Endothelial cell of umbilical vein (primary cell): ENCODE data around the gene ANK2. TPM values are rescaled to one million over a fixed set of nuclear protein-coding genes. Genes with fewer than 3 reads are reported as not detected.

Experiments used
- BruUV-seq: library from RNA; stranded (reverse); fragments of 400-500 nt; replicated peaks from 2 replicates; lab custom pipeline; 2021; lab: Mats Ljungman, UMichigan
- CTCF ChIA-PET: fragments of 300-600, 350-600 bp; sonication (Branson Sonifier 250); formaldehyde crosslinking; loops from one replicate; lab custom pipeline; 2021; ENCODE audit warnings: antibody characterized with exemption, inconsistent platforms; lab: Charles Lee
- POLR2A ChIA-PET: fragments of 300-600, 350-600 bp; sonication (Branson Sonifier 250); formaldehyde crosslinking; loops from one replicate; lab custom pipeline; 2021; ENCODE audit warnings: antibody characterized with exemption, inconsistent platforms; lab: Charles Lee
- DNase-seq: peaks from one replicate; pipeline ENCODE4 v3.0.0-alpha.2; 2011; ENCODE audit warnings: low read depth, low spot score
- FAIRE-seq: peaks from 2 replicates; lab custom pipeline; 2011; peaks lifted over from hg19 to GRCh38; lab: Jason Lieb, UNC
- H2AFZ ChIP-seq: 2 replicates; pipeline ENCODE4 v1.6.0; 2012; ENCODE audit warnings: low read depth, low read length, control low read depth, inconsistent platforms
- H3K27ac ChIP-seq: 2 replicates; pipeline ENCODE4 v1.5.1; 2011; ENCODE audit warnings: low read depth, mild to moderate bottlenecking, control low read depth, low read length, moderate library complexity; ENCODE audit not compliant: insufficient read depth
- H3K27me3 ChIP-seq, 2 experiments: 2 replicates each; pipeline versions ENCODE4 v1.6.0 to v1.6.1; 2011; ENCODE audit warnings: low read length in 2 of 2, mixed read lengths in 1 of 2; ENCODE audit not compliant: control insufficient read depth in 2 of 2, insufficient read depth in 2 of 2
- H3K36me3 ChIP-seq, 2 experiments: 2 replicates in 1 of 2; 3 replicates in 1 of 2; pipeline ENCODE4 v1.5.1; 2011; ENCODE audit warnings: low read length in 2 of 2, mild to moderate bottlenecking in 1 of 2, moderate library complexity in 1 of 2; ENCODE audit not compliant: control insufficient read depth in 2 of 2, insufficient read depth in 2 of 2; ENCODE audit errors: extremely low read depth in 1 of 2
- H3K4me1 ChIP-seq: 3 replicates; pipeline ENCODE4 v1.5.1; 2011; ENCODE audit warnings: mild to moderate bottlenecking, low read length; ENCODE audit not compliant: control insufficient read depth, insufficient read depth; ENCODE audit errors: extremely low read depth
- H3K4me2 ChIP-seq: 2 replicates; pipeline ENCODE4 v1.6.1; 2011; ENCODE audit warnings: low read length, control low read depth, mixed read lengths; ENCODE audit not compliant: insufficient read depth
- H3K4me3 ChIP-seq, 3 experiments: fragments of 200-600 bp in 1 of 3; sonication (generic), shearing (Covaris generic) in 1 of 3; replicated peaks in 1 of 3; 2 replicates each; pipeline ENCODE4 v1.5.1; 2011 to 2016; ENCODE audit warnings: control low read depth in 3 of 3, low read length in 3 of 3, mild to moderate bottlenecking in 2 of 3, inconsistent platforms in 1 of 3, low read depth in 1 of 3, moderate library complexity in 1 of 3; ENCODE audit not compliant: insufficient read depth in 1 of 3
- H3K79me2 ChIP-seq: 2 replicates; pipeline ENCODE4 v1.6.0; 2012; ENCODE audit warnings: low read length, inconsistent platforms; ENCODE audit not compliant: control insufficient read depth, insufficient read depth
- H3K9ac ChIP-seq: replicated peaks from 2 replicates; pipeline ENCODE3; 2011; ENCODE audit warnings: low read length, control low read depth; ENCODE audit not compliant: insufficient read depth; ENCODE audit errors: extremely low read depth
- H3K9me1 ChIP-seq: replicated peaks from 3 replicates; pipeline ENCODE4 v1.6.0; 2011; ENCODE audit warnings: mild to moderate bottlenecking, low read length; ENCODE audit not compliant: control insufficient read depth, insufficient read depth; ENCODE audit errors: extremely low read depth
- H3K9me3 ChIP-seq: replicated peaks from 2 replicates; pipeline ENCODE4 v1.5.1; 2012; ENCODE audit warnings: low read length, inconsistent platforms; ENCODE audit not compliant: control insufficient read depth, insufficient read depth
- H4K20me1 ChIP-seq: replicated peaks from 2 replicates; pipeline ENCODE3; 2011; ENCODE audit warnings: mild to moderate bottlenecking, low read length; ENCODE audit not compliant: control insufficient read depth, insufficient read depth; ENCODE audit errors: extremely low read depth
- EZH2 ChIP-seq: IDR thresholded peaks from 2 replicates; pipeline ENCODE4 v1.6.1; 2012; ENCODE audit warnings: borderline replicate concordance, low read depth, mild to moderate bottlenecking, moderate library complexity, low read length, inconsistent platforms; ENCODE audit not compliant: severe bottlenecking
- FOS ChIP-seq: IDR thresholded peaks from 2 replicates; pipeline ENCODE4 v1.6.1; 2011; ENCODE audit warnings: mild to moderate bottlenecking, low read length, moderate library complexity, borderline replicate concordance; ENCODE audit not compliant: insufficient read depth
- GATA2 ChIP-seq: IDR thresholded peaks from 2 replicates; pipeline ENCODE4 v1.7.0; 2011; ENCODE audit warnings: low read depth, mild to moderate bottlenecking, moderate library complexity, mixed read lengths, low read length; ENCODE audit not compliant: insufficient read length, insufficient read depth
- JUN ChIP-seq: IDR thresholded peaks from 2 replicates; pipeline ENCODE4 v1.6.1; 2011; ENCODE audit warnings: borderline replicate concordance, low read depth; ENCODE audit not compliant: insufficient read length, insufficient read depth
- MYC ChIP-seq: IDR thresholded peaks from one replicate; pipeline ENCODE4 v1.6.1; 2011; ENCODE audit warnings: mild to moderate bottlenecking, low read depth, low read length
- POLR2A ChIP-seq: IDR thresholded peaks from 2 replicates; pipeline ENCODE4 v1.6.1; 2012; ENCODE audit warnings: low read depth, mild to moderate bottlenecking, control low read depth, low read length
- POLR2AphosphoS5 ChIP-seq: IDR thresholded peaks from 2 replicates; pipeline ENCODE4 v1.6.1; 2012; ENCODE audit warnings: low read depth, mild to moderate bottlenecking, control low read depth, low read length, moderate library complexity; ENCODE audit not compliant: insufficient read depth
- dilution Hi-C: fragments of 300-500 bp; cut with MboI; formaldehyde crosslinking; loops from one replicate; pipeline ENCODE4 v1.15.0; 2019; ENCODE audit warnings: low sequenced_read_pairs; ENCODE audit not compliant: extremely low pct_ligation_motif_present
- intact Hi-C: fragments of 100-400 bp; cut with micrococcal nuclease; formaldehyde crosslinking; loops from one replicate; pipeline ENCODE4 v1.10.0; 2022
- polyA plus RNA-seq, 4 experiments: library from polyadenylated mRNA; depleted of rRNA in 3 of 4; stranded (reverse) in 3 of 4; unstranded in 1 of 4; fragments of >200 nt; gene quantifications; 2 replicates each; pipeline versions ENCODE4 v1.2.1 to v1.2.3, GENCODE V29; 2011 to 2012; ENCODE audit warnings: missing spikeins in 1 of 4
- total RNA-seq: library from RNA; stranded (reverse); gene quantifications from 2 replicates; pipeline ENCODE4 v1.2.3, GENCODE V29; 2021
- TF ChIP-seq, protein P1 (sequence below): IDR thresholded peaks from 2 replicates; pipeline ENCODE4 v1.6.1; 2011; ENCODE audit not compliant: insufficient read depth, insufficient read length
- TF ChIP-seq, protein P2 (sequence below), 2 donors: IDR thresholded peaks; 1 replicate in 1 of 2; 2 replicates in 1 of 2; pipeline ENCODE4 v1.5.1; 2011; ENCODE audit warnings: low read length in 2 of 2, mild to moderate bottlenecking in 2 of 2, moderate library complexity in 2 of 2, control low read depth in 1 of 2, inconsistent platforms in 1 of 2, low read depth in 1 of 2; ENCODE audit not compliant: insufficient read depth in 1 of 2; ENCODE audit errors: extremely low read depth in 1 of 2

ANK2 gene
- total and polyA plus RNA-seq, 2 donors (not counting 3 experiments of a cell fraction or from before 2014, with no cell fraction given) = not detected

DNA sequence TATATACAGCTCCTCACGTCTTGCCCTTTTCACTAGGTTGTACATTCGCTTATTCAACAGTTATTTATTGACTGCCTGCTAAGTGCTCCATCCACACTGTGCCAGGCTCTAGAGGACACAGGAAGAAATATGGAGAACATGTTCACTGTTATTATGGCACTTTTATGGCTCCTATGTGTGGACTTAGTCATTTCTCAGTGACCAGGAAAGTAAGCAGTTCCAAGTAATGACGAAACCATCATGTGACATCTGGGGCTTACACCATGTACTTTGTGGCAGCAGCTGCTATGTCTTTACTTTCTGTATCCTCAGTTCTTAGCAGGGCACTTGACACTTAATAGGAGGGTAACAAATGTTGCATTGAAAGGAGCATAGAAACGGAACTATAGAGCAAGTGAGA, 278.0 kb downstream of the ANK2 start:
- DNase-seq (no peak), FAIRE-seq (no peak)
- no peaks in the 10 kb centered on the region for H3K9me1 ChIP-seq
- no peak overlapping the region for H3K4me3 ChIP-seq
- H3K27ac ChIP-seq = no peak overlapping the region
- no peak overlapping the region for H2AFZ ChIP-seq
- H3K79me2 ChIP-seq = no peaks in the 10 kb centered on the region
- H3K9ac ChIP-seq = no peak overlapping the region
- no TSS peak for BruUV-seq
- no peak overlapping the region for H3K4me2 ChIP-seq
- ChIA-PET CTCF (no interaction called here), POLR2A (no interaction called here)
- H3K36me3 ChIP-seq = no peaks in the 10 kb centered on the region
- peaks cover 0 to 2% of the 10 kb centered on the region in 2 experiments for H3K27me3 ChIP-seq
- intact Hi-C loops = no loop called here
- H3K9me3 ChIP-seq = no peaks in the 10 kb centered on the region
- dilution Hi-C loops = no loop called here
- H3K4me1 ChIP-seq = no peaks in the 10 kb centered on the region
- H4K20me1 ChIP-seq = no peaks in the 10 kb centered on the region
- TF ChIP-seq MYC (no peak), POLR2A (no peak), FOS (no peak), GATA2 (no peak), JUN (no peak), EZH2 (no peak), POLR2AphosphoS5 (no peak)
- TF ChIP-seq, protein P1, sequence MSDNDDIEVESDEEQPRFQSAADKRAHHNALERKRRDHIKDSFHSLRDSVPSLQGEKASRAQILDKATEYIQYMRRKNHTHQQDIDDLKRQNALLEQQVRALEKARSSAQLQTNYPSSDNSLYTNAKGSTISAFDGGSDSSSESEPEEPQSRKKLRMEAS = no peak
- TF ChIP-seq, protein P2, sequence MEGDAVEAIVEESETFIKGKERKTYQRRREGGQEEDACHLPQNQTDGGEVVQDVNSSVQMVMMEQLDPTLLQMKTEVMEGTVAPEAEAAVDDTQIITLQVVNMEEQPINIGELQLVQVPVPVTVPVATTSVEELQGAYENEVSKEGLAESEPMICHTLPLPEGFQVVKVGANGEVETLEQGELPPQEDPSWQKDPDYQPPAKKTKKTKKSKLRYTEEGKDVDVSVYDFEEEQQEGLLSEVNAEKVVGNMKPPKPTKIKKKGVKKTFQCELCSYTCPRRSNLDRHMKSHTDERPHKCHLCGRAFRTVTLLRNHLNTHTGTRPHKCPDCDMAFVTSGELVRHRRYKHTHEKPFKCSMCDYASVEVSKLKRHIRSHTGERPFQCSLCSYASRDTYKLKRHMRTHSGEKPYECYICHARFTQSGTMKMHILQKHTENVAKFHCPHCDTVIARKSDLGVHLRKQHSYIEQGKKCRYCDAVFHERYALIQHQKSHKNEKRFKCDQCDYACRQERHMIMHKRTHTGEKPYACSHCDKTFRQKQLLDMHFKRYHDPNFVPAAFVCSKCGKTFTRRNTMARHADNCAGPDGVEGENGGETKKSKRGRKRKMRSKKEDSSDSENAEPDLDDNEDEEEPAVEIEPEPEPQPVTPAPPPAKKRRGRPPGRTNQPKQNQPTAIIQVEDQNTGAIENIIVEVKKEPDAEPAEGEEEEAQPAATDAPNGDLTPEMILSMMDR (IDR thresholded peaks at IDR 0.05; ENCODE audit: extremely low read depth in 1 of 2, insufficient read depth in 1 of 2, low read depth in 1 of 2, low read length in 2 of 2) = no peak
